OCI-LY1 (cell line): ENCODE measurements around the gene SYNGAP1.

Source experiments
- H2AFZ ChIP-seq: fragments of 200-600 bp; sonication (generic), shearing (Covaris generic); 2 replicates; pipeline ENCODE4 v1.6.0; 2014; ENCODE audit warnings: antibody characterized with exemption, mild to moderate bottlenecking, low read length
- H3F3A ChIP-seq: fragments of 200-600 bp; sonication (generic), shearing (Covaris generic); 2 replicates; pipeline ENCODE4 v1.6.0; 2014; ENCODE audit warnings: mild to moderate bottlenecking, antibody characterized with exemption, low read length, moderate library complexity; ENCODE audit not compliant: insufficient read depth
- H3K27ac ChIP-seq: fragments of 200-600 bp; sonication (generic); 2 replicates; pipeline ENCODE4 v1.5.1; 2014; ENCODE audit warnings: low read length, mixed run types, mild to moderate bottlenecking, low read depth; ENCODE audit not compliant: poor library complexity, severe bottlenecking
- H3K27me3 ChIP-seq: fragments of 200-600 bp; sonication (generic); 2 replicates; pipeline ENCODE4 v1.6.0; 2014; ENCODE audit warnings: antibody characterized with exemption, mild to moderate bottlenecking, low read length, moderate library complexity; ENCODE audit not compliant: insufficient read depth
- H3K36me3 ChIP-seq: fragments of 200-600 bp; sonication (generic); 2 replicates; pipeline ENCODE4 v1.6.1; 2014; ENCODE audit warnings: mild to moderate bottlenecking, antibody characterized with exemption, low read length, moderate library complexity, mixed read lengths; ENCODE audit not compliant: insufficient read depth
- H3K4me1 ChIP-seq: fragments of 200-600 bp; sonication (generic); 2 replicates; pipeline ENCODE4 v1.5.1; 2014; ENCODE audit warnings: mild to moderate bottlenecking, low read length, moderate library complexity; ENCODE audit not compliant: insufficient read depth, severe bottlenecking
- H3K4me2 ChIP-seq: fragments of 200-600 bp; sonication (generic), shearing (Covaris generic); 2 replicates; pipeline ENCODE4 v1.6.1; 2014; ENCODE audit warnings: low read length
- H3K4me3 ChIP-seq: fragments of 200-600 bp; sonication (generic); 2 replicates; pipeline ENCODE4 v1.5.1; 2014; ENCODE audit warnings: low read length, low read depth, mild to moderate bottlenecking, mixed read lengths; ENCODE audit not compliant: poor library complexity, severe bottlenecking
- H3K79me2 ChIP-seq: fragments of 200-600 bp; shearing (Covaris generic); 2 replicates; pipeline ENCODE4 v1.6.1; 2016; ENCODE audit warnings: mixed run types, low read length, mixed read lengths; ENCODE audit not compliant: insufficient read depth
- H3K9ac ChIP-seq: fragments of 200-600 bp; sonication (generic), shearing (Covaris generic); 2 replicates; pipeline ENCODE4 v1.6.1; 2014; ENCODE audit warnings: mild to moderate bottlenecking, low read length, mixed read lengths
- H3K9me2 ChIP-seq: fragments of 200-600 bp; sonication (generic), shearing (Covaris generic); 2 replicates; pipeline ENCODE4 v1.6.1; 2014; ENCODE audit warnings: low read depth, mild to moderate bottlenecking, low read length, mixed read lengths
- H3K9me3 ChIP-seq: fragments of 200-600 bp; shearing (Covaris generic); 2 replicates; pipeline ENCODE4 v1.6.1; 2014; ENCODE audit warnings: low read length, mixed read lengths
- H4K20me1 ChIP-seq: fragments of 200-600 bp; sonication (generic), shearing (Covaris generic); 2 replicates; pipeline ENCODE4 v1.6.0; 2016; ENCODE audit warnings: mild to moderate bottlenecking, low read length; ENCODE audit not compliant: insufficient read depth
- EZH2 ChIP-seq: fragments of 200-600 bp; sonication (generic), shearing (Covaris generic); IDR thresholded peaks from 2 replicates; pipeline ENCODE4 v1.8.0; 2017; ENCODE audit warnings: borderline replicate concordance, mixed run types, mild to moderate bottlenecking, antibody characterized with exemption, low read length, moderate library complexity, mixed read lengths
- TF ChIP-seq, protein P1 (sequence below): fragments of 200-600 bp; sonication (generic), shearing (Covaris generic); IDR thresholded peaks from 2 replicates; pipeline ENCODE4 v1.5.1; 2017; ENCODE audit warnings: mild to moderate bottlenecking, antibody characterized with exemption, low read length, moderate library complexity, mixed read lengths

Gene SYNGAP1

GRCh38 chr6:33428224-33428965 is 8.5 kb downstream of the SYNGAP1 start:
- Histone ChIP-seq H2AFZ (no peak overlapping the region), H3K79me2 (no peaks in the 10 kb centered on the region)

DNA sequence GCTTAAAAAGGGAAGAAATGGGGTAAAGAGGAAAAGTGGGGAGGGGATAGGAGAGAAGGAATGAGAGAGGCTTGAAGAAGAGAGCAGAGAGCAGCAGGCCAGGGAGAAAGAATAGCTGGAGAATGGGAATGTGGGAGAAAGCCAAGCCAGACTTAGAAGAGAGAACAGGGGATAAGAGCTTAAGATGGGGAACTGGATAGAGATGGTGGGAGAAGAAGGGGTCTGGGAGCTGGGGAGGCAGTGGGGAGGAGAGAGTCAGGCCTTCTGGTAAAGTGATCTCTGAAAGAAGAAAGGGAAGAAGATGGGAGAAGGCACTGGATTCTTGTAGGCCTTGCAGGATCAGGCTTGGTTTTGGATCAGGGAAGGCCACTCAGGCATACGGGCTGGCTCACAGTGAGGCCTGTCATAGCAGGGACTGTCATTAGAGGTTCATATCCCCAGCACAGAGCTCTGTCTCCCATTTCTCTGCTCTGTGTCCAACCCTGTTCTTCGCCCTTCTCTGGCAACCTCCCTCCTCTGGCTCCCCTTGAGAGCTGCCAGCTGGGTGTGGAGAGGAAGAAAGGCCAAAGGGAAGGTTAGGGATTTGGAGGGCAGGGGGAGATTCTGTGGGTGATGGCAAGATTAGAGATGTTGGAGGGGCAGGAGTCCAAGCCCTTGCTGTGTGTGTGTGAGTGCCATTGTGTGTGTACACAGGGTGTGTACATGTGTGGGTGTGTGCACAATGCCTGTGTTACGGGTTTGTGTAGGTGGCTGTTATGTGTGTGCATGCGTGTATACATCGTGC is 9.3 kb downstream of the SYNGAP1 start:
- H3K27ac ChIP-seq, result peak overlapping the region; percentile 60
- no peaks in the 10 kb centered on the region for H3K79me2 ChIP-seq
- H3F3A ChIP-seq, result 0 out of 2 replicates have a peak, but pooled peaks cover 5% of the 10 kb centered on the region
- H4K20me1 ChIP-seq, result no peaks in the 10 kb centered on the region
- H3K9ac ChIP-seq, result peak overlapping the region; percentile 59; the same call in 1 of the 2 replicates
- H3K4me1 ChIP-seq, result peaks cover 69% of the 10 kb centered on the region
- H3K9me2 ChIP-seq, result no peaks in the 10 kb centered on the region
- H3K27me3 ChIP-seq, result no peaks in the 10 kb centered on the region
- no peaks in the 10 kb centered on the region for H3K36me3 ChIP-seq
- peak overlapping the region; percentile 80 for H3K4me2 ChIP-seq
- TF ChIP-seq EZH2, result no peak
- TF ChIP-seq, protein P1, sequence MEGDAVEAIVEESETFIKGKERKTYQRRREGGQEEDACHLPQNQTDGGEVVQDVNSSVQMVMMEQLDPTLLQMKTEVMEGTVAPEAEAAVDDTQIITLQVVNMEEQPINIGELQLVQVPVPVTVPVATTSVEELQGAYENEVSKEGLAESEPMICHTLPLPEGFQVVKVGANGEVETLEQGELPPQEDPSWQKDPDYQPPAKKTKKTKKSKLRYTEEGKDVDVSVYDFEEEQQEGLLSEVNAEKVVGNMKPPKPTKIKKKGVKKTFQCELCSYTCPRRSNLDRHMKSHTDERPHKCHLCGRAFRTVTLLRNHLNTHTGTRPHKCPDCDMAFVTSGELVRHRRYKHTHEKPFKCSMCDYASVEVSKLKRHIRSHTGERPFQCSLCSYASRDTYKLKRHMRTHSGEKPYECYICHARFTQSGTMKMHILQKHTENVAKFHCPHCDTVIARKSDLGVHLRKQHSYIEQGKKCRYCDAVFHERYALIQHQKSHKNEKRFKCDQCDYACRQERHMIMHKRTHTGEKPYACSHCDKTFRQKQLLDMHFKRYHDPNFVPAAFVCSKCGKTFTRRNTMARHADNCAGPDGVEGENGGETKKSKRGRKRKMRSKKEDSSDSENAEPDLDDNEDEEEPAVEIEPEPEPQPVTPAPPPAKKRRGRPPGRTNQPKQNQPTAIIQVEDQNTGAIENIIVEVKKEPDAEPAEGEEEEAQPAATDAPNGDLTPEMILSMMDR, result no peak
- no peaks in the 10 kb centered on the region for H3K9me3 ChIP-seq
- H3K4me3 ChIP-seq, result peak overlapping the region; percentile 64
- H2AFZ ChIP-seq, result no peak overlapping the region

More at GRCh38 chr6:33428224-33428965, 8.5 kb downstream of the SYNGAP1 start:
- H3K4me3 ChIP-seq, result peak overlapping the region; percentile 64
- 0 out of 2 replicates have a peak, but pooled peaks cover 5% of the 10 kb centered on the region for H3F3A ChIP-seq
- H3K9ac ChIP-seq, result peak overlapping the region; percentile 59
- peak overlapping the region; percentile 60 for H3K27ac ChIP-seq
- TF ChIP-seq, protein P1, result peak; percentile 54
- TF ChIP-seq EZH2, result no peak
- H3K4me2 ChIP-seq, result peak overlapping the region; percentile 80
- no peaks in the 10 kb centered on the region for H3K9me3 ChIP-seq
- H3K27me3 ChIP-seq, result no peaks in the 10 kb centered on the region
- peaks cover 69% of the 10 kb centered on the region for H3K4me1 ChIP-seq
- no peaks in the 10 kb centered on the region for H3K9me2 ChIP-seq
- H3K36me3 ChIP-seq, result no peaks in the 10 kb centered on the region
- no peaks in the 10 kb centered on the region for H4K20me1 ChIP-seq

DNA sequence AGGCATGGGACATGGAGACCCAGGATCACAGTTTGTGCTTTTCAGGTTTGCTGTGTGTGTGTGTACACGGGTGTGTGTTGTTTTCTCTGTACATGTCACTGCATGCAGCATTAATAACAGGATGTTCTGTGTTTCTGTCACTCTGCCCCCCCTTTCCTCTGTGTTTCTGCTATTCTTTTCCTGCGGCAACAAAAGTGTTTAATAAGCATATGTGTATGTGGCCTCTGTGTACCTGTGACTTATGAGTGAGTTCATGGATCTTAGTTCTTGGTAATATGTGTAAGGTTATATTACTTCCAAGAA is 9.8 kb downstream of the SYNGAP1 start:
- Histone ChIP-seq H3K9me2 (no peaks in the 10 kb centered on the region), H3K4me3 (peak overlapping the region; percentile 64), H3K27me3 (no peaks in the 10 kb centered on the region), H3K9ac (no peak overlapping the region; the same call in 1 of the 2 replicates), H3K79me2 (no peaks in the 10 kb centered on the region), H3F3A (0 out of 2 replicates have a peak, but pooled peaks cover 5% of the 10 kb centered on the region), H3K4me2 (peak overlapping the region; percentile 80), H2AFZ (no peak overlapping the region), H3K36me3 (no peaks in the 10 kb centered on the region), H3K9me3 (no peaks in the 10 kb centered on the region), H4K20me1 (no peaks in the 10 kb centered on the region), H3K27ac (peak overlapping the region; percentile 60), H3K4me1 (peaks cover 69% of the 10 kb centered on the region)
- no peak for TF ChIP-seq EZH2
- TF ChIP-seq, protein P1, result no peak
